CD4-positive, alpha-beta T cell treated with Interleukin-10 for 1 hour (primary cell): ENCODE measurements around the gene SPEF2.

Experiments
- DNase-seq: peaks from one replicate; pipeline ENCODE4 v3.0.0-alpha.2; 2020

SPEF2 gene

GRCh38 chr5:35735718-35736117 lies 118.1 kb downstream of the SPEF2 start:
- no peak for DNase-seq

DNA sequence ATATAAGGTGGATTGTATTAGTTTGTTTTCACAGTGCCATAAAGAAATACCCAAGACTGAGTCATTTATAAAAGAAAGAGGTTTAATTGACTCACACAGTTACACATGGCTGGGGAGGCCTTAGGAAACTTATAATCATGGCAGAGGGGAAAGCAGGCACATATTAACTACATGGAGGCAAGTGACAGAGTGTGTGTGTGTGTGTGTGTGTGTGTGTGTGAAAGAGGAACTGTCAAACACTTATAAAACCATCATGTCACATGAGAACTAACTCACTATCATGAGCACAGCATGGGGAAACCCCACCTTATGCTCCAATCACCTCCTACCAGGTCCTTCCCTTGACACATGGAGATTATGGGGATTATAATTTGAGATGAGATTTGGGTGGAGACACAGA lies 118.6 kb downstream of the SPEF2 start:
- DNase-seq: no peak

GRCh38 chr5:35741126-35741716 lies 123.6 kb downstream of the SPEF2 start:
- DNase-seq: no peak

DNA sequence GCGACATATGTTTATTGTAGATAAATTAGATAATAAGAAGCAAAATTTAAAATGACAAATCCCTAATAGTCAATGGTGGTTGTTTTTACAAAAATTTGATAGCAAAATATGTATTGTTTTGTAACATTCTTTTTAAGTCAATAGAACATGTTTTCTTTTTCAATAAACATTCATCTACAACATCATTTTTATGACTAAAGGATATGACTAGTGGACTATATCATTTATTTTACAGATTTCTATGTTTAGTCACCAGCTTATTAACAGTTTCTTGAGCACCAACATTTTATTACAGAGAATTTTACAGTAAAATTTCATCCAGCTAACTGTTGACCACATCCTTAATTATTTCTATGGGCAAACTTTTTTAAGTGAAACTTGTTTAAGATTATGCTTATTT lies 124.3 kb downstream of the SPEF2 start:
- DNase-seq: no peak

GRCh38 chr5:35743644-35744043 lies 126.0 kb downstream of the SPEF2 start:
- no peak for DNase-seq

DNA sequence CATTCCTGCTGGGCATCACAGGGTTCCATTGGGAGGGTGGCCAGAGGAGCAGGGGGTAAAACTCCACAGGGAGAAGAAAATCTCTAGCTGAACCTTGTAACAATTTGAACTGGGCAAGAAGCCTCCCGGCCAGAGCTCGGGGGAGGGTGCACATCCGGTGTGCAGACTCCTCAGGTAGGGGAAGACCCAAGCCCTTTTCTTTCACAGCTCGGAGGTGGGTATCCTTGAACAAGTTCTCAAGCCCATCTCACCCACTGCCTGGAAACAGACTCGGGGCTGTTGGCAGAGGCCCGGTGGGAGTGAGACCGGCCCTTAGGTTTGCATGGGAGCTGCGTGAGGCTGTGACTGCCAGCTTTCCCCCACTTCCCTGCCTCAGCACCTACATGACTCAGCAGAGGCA lies 127.5 kb downstream of the SPEF2 start:
- DNase-seq: no peak

DNA sequence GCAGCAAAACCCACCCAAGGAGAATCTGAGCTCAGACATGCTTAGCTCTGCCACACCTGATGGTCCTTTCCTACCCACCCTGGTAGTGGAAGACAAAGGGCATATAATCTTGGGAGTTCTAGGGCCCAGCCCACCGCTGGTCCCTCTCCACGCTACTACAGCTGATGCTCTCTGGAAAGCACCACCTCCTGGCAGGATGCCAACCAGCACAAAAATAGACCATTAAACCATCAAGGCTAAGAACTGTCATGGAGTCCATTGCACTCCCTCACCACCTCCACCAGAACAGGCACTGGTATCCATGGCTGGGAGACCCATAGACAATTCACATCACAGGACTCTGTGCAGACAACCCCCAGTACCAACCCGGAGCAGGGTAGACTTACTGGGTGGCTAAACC lies 128.0 kb downstream of the SPEF2 start:
- DNase-seq: no peak

- DNase-seq: no peak
These were observed 134.3 kb downstream of the SPEF2 start for GRCh38 chr5:35752012-35752411.

- DNase-seq: no peak
These were observed 135.8 kb downstream of the SPEF2 start for GRCh38 chr5:35753500-35753899.

DNA sequence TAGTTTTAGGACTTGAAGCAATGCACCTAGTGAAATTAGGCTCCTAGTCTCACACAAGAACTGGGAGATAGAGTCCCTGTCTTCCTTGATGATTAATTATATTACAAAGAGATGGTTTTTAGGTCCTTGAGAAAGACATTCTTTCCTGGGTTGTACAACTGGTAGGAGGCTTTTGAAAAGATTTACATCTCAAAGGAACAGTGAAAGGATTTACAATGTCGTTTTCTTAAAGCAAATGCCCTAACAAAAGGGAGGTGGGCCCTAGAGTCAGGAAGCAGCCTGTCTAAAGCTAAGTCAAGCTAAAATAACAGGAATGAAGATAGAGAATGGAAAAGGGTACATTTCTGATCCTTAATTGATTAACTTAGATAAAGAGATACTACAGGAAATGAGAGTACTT lies 136.8 kb downstream of the SPEF2 start:
- no peak for DNase-seq

GRCh38 chr5:35755966-35756365 lies 138.3 kb downstream of the SPEF2 start:
- DNase-seq: no peak

DNA sequence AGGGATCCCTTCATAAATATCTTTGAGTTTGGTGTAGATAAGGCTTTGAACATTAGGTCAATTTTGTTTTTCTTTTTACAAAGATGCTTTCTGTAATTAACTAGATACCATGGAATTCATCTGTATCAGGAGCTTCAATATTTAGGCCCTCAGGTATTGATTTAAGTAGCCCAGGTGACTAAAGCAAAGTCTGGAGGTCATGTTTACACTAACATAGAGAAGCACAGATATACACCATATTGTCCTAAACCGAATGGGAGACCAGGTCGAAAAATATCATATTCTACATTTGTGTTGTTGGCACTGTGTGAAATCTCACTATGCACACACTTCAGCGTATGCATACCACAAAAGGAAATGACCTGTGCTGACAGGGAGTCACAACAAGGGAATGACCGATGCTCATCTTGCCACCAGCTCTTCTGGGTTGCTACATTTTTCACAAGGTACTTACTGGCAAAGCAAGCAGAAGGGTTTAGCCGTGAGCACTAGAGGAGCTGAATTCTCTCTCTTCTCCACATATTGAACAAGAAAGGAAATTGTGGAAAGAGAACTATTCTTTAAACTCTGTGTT lies 140.6 kb downstream of the SPEF2 start:
- DNase-seq: no peak

GRCh38 chr5:35761541-35761940 lies 143.9 kb downstream of the SPEF2 start:
- DNase-seq: no peak

DNA sequence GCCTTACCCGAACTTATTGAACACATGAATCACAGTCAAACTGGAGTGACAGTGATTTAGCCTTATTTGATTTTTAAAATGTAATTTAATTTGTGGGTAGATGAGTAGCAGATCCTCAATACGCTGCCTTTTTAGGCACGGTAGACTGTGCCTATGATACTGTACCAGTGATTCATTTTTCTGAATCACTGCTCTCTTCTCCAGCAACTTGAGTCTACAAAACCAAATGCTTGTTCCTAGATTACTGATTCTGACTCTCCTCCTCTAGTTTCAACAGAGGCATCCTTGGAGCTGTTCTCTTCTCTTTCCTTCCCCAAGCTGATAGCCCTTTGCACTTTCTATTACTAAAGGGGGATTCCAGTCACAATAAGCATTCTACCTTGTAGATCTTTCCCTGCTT lies 144.7 kb downstream of the SPEF2 start:
- no peak for DNase-seq

- no peak for DNase-seq
These were observed 148.3 kb downstream of the SPEF2 start for GRCh38 chr5:35765921-35766320.

DNA sequence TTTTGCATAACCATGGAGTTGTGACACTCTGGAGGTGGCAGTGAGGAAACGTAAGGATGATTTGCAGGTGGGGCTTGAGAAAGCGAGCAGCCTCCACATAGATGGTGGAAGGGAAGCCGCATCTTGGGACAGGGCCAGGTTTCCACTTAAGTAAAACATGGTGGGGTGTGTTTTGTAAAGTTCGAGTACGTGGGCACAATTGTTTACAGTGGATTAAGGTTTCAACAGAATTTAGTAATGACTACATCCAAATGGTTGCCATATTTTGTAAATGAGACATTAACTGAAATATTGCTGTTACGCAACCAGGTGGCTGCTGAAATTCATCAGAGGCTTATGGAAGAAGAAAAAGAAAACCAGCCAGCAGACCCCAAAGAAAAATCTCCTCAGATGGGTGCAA lies 153.6 kb downstream of the SPEF2 start:
- no peak for DNase-seq

DNA sequence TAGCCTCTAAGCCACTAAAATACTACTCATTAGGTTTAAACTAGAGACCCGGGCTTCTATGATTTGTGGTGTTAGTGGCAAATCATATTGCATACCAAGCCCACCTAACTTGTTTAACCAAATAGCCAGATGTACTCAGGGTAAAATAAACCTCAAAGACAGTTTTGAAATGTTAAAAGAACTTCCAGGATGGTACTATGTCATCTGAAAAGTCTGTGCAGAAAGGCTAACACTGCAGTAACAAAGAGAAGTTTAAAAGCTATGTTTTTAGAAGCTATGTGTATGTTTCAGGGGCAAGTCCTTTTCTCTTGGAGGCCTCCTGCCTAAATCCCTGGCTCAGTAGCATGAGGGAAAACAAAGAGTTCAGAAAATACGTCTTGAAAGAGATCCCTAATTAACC lies 154.2 kb downstream of the SPEF2 start:
- DNase-seq: no peak

- DNase-seq: no peak
These were observed 156.3 kb downstream of the SPEF2 start for GRCh38 chr5:35773967-35774366.

DNA sequence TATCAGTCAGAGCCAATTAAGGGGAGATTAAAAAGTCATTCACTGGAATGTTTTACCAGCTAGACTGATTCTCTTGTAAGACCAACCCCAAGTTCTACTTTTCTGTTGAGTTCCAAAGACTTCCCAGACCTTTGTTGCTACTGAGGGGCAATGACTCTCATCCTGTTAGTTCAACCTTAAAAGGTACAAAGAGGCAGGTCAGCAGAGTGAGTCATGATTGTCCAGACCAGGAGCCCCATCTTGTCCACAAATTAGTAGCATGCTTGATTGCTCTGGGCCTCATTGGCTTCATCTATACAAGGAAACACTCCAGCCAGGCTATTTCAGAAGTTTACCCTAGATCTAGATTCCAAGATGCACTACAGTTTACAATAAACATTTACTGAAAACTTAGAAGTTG lies 159.1 kb downstream of the SPEF2 start:
- DNase-seq: no peak

DNA sequence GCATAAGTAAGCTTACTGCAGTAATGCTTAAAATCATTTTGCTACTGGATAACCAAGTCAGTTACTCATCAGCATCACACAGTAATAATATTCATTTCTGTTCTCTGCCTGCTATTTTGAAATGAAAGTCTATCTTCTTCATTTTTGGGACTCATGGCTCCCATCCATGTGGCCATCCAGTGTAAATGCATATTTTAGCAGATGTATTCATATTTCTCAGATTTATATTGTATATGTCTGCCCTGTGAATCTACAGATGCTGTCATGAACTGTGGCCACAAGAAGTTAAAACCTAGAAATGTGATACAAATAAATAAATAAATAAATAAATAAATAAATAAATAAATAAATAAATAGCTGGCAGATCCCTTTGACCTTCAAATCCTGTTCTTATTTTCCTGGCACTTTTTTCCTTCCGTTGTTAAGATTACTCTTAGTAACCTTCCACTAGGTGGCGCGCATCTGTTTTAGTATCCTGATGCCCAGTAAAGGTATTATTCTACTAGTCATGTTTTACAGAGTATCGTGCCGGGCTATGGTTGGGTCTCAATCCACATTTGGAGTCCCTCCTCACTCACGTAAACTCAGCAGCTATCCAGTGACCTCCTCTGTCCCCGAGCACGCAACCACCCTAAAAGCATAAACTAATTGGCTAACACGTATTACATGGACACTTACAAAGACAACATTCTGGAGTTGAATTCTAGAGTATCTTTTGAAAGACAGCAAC lies 159.9 kb downstream of the SPEF2 start:
- DNase-seq: peak; percentile 82

GRCh38 chr5:35778259-35778769 lies 160.7 kb downstream of the SPEF2 start:
- DNase-seq: no peak

GRCh38 chr5:35780236-35780635 lies 162.6 kb downstream of the SPEF2 start:
- peak; percentile 62 for DNase-seq

DNA sequence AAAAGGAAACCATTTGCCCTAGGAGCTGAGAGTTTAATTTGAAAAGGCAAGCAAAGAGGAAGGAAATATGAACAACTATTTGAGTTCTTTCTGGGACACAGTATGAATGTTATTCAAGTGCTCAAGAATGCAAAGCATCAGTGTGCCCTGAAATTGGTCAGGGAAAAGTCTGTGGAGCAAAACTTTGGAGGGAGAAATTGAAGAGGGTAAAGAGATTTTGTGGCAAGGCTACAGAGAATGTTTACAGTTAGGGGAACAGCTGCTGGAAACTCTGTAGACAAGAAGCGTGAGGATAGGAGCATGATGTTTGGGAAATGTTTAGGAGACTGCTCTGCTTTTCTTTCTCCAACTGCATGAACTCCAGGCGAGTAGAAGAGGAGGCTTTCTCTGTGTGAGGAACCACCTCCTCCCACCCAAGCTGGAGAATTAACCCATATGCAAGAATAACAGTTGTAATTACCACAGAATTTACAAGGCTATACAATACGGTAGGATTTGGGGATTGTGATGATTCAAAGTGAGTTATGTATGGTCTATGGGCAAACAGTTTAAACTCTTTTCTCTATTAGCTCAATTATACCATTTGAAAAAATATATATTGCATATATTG lies 163.6 kb downstream of the SPEF2 start:
- DNase-seq: no peak

DNA sequence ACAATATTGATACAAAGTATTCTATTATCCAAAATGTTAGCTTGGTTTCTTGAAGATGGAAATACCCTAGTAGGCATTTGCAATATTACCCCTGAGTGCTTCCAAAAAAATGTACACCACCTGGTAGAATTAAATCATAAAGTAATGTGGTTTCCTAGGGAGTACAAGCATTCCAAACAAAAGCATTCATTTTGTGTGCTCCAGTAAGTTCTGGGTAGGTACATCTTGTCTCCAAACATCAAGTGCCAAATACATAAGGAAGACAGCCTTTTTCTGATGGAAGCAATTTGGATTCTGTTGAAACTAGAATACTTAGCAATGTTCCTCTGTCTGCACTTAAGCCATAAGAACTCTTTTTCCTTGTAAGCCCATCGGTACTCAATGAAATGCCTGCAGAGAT lies 165.9 kb downstream of the SPEF2 start:
- DNase-seq: no peak
